Measurements from ENCODE around the gene ARHGAP35.
"Not testable (repeated sequence)": the region's sequence is repeated elsewhere in the genome, so short reads cannot be mapped to it uniquely, and the experiment has no call there.

The ARHGAP35 gene

DNA sequence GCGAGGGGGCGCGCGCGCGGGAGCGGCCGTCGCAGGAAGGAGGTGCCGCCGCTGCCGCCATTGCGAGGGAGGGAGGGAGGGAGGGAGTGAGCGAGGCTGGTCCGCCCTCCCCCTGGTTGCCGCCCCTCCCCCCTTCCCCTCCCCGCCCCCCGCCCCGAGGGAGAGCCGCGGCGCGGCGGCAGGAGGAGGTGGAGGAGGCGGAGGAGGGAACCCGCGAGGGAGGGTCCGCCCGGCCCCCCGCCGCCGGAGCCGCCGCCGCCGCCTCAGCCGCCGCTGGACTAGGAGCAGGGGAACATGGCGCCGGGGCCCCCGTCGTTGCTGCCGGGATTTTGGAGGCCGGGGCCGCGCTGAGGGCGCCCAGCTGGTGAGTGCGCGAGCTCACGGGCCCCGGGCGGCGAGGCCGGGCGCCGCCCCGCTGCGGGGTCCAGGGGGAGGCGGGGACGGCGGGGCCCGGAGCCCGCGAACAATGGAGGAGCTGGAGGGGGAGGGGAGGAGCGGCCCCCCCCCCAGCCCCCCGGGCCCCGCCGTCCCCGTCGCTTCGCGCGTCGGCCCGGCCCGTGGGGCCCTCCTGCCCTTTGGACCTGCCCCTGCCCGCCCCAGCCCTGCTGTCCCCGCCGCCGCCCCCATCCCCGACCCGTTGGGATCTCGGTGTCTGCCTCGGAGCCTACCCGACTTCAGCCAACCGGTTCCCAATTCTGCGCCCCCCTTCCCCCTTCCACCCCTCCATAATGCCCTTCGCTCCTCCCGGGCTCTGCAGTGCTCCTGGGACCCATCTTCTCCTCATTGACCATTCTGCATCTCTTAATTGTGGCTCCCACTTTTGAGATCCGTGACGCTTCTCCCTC is at the start of gene ARHGAP35:
TSS of gene ARHGAP35 (plus strand) at position 152 of the 845 bp plus-strand sequence. CDS start 57,679 bp downstream, outside the sequence.
- DNase-seq (ENCODE audit: low spot score), result no peak

DNA sequence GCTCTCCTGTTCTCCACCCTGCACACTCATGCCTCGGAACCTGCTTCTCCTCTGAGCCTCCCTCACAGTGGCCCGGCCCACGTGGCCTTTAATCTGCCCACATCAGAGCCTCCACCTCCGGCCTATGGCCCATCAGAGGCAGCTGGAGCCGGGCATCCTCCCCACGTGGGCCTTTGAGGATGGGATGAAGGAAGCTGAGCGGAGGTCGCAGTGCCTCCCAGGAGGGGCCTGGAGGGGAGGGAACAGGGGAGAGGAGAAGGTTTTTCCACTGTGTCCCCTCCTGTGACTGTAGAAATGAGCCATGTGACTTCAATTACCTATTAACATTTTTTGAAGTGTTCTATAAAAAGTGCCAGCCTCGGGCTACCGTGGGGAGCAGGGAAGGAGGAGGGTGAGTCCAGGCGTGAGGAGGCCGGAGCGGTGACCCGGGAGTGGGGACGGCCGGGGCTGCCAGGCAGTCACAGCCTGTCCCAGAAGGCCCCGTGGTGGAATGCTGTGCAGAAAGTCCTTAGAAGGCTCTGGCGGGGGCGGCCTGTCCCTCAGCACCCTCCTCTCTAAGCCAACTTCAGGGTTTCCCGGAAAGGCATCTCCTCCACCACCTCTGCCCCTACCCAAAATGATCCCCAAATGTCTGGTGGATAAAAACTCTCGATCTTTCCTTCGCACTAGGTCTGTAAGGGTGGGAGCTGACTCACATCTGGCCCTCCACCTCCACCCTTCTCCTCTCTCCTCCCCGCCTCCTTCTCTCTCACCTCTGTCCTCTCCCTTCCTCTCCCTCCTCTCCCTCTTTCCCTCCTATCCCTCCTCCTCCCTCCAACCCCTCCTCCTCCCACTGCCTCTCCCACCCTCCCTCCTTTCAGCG is 47.6 kb upstream of the ARHGAP35 start:
- no peak for DNase-seq (ENCODE audit: low spot score)

GRCh38 chr19:46813839-46814358 is 46.9 kb upstream of the ARHGAP35 start:
- DNase-seq (ENCODE audit: low spot score), result no peak

- DNase-seq (ENCODE audit: low spot score), result no peak
Observed at GRCh38 chr19:46815833-46816627, 44.8 kb upstream of the ARHGAP35 start.

DNA sequence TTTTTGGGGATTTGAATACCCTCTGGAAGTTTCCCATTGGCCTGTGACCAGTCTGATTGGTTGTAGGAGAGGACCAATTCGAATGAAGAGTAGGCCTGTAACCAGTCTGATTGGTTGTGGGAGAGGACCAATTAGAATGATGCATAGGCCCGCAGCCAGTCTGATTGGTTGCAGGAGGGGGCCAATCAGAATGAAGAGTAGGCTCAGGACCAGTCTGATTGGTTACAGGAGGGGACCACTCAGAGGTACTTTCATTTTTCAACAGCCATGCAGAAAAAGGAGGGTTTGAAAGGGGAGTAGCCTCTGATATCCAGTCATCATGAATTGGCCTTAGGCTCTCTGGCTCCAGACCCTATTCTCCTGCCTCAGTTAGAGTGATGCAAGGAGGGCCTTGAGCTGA is 42.0 kb upstream of the ARHGAP35 start:
- DNase-seq (ENCODE audit: low spot score), result no peak

DNA sequence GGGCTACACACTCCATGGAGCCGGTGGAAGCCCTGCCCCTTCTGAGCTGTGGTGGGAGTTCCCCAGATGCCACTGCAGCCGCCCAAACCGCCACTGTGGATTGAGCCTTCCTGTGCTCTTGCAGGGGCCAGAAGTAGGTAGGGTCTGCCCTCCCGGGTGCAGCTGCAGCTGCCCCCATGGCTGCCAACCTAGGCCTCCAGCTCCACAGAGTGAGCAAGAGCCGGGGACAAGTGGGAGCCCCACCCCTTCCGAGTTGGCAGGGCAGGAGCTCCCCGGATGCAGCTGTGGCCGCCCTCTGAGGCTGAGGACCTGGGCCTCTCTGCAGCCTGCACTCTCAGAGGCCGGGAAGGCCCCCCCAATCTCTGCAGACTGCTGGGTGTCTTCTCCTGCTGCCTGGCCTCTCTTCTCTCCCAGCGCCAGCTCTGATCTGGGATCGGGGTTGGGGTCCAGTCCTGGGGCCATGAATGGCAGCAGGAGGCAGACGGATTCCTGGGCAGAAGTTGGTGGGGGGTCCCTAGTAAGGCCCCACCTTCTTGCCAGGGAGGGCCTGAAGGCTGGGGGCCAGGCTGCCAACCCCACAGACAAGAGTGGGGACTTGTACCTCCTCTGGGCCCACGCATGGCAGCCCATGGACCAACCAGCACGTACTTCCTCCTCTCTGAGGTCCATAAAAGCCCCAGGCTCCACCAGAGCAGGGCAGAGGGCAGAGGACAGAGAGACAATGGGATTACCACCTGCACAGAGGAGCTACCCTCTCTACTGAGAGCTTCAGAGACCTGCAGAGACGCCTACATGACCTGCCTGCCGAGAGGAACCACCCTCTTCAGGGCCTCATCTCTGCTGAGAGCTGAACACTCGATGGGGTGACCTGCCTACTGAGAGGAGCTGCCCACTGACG is 39.0 kb upstream of the ARHGAP35 start:
- peak; percentile 55 for DNase-seq (ENCODE audit: low spot score)

DNA sequence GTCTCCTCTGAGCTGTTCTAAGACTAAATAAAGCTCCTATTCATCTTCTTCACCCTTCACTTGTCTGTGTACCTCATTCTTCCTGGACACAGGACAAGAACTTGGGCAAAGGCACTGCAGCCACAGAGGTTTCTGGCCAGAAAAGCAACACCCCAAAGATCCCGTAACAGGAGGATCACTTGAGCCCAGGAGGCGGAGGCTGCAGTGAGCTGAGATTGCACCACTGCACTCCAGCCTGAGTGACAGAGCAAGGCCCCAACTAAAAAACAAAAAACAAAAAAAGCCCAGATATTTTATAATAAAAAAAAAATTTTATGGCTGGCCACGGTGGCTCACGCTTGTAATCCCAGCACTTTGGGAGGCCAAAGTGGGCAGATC is 38.4 kb upstream of the ARHGAP35 start:
- not testable (repeated sequence) for DNase-seq (ENCODE audit: low spot score)

- no peak for DNase-seq (ENCODE audit: low spot score)
Observed at GRCh38 chr19:46823049-46823448, 37.7 kb upstream of the ARHGAP35 start.

DNA sequence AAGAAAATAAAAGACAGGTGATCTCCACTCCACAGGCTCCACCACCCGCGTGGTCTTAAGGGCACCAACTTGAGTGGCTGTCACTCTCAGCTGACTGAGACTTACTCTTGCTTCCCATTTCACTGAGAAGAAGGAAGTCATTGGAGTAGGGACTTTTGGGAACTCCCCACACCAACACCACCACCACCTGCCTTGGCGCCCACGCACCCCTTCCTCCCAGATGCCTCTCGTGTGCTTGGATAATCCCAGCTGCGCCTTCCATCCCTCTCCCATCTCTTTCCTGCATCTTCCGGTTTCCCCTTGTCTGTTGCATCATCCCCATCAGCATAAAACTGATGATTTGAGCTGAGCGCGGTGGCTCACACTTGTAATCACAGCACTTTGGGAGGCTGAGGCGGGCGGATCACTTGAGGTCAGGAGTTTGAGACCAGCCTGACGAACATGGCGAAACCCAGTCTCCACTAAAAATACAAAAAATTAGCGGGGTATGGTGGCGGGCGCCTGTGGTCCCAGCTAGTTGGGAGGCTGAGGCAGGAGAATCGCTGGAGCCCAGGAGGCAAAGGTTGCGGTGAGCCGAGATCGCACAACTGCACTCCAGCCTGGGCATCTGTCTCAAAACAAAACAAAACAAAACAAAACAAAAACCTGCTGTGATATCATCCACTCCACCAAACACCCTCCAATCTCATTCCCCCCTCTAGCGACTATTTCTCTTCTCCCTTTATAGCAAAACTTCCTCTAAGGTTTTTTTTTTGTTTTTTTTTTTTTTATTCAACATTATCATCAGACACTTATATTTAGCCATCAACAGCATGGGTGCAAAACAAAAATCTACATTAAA is 35.7 kb upstream of the ARHGAP35 start:
- DNase-seq (ENCODE audit: low spot score), result peak; percentile 18

- DNase-seq (ENCODE audit: low spot score), result no peak
Observed at GRCh38 chr19:46825731-46826055, 35.1 kb upstream of the ARHGAP35 start.

- no peak for DNase-seq (ENCODE audit: low spot score)
Observed at GRCh38 chr19:46828484-46828883, 32.3 kb upstream of the ARHGAP35 start.

DNA sequence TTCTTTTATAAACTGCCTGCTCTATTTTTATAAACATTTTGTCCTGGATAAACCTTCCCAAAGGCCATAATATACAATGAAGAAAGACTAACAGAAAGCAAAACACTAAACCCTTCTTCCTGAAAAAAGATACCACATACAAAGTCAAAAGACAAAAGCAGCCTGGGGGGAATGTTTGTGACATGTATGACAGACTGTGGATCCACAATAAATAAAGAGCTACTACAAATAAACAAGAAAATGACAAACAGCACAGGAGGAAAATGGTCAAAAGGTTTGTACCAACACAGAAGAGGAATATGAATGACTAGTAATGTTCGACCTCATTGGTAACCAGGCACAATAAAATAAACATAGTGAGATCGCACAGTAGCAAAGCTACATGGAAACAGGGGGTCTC is 29.9 kb upstream of the ARHGAP35 start:
- no peak for DNase-seq (ENCODE audit: low spot score)

DNA sequence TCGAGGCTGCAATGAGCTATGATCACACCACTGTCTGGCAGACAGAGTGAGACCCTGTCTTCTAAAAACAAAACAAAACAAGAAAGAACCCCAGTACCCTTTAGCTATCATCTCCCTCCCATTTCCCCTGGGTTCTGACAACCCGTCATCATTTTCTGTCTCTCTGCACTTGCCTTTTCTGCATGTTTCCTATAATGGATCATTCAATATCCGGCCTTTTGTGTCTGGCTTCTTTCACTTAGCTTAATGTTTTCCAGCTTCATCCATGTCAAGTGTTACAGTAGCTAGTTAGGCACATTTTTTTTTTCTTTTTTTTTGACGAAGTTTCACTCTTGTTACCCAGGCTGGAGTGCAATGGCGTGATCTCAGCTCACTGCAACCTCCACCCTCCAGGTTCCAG is 26.7 kb upstream of the ARHGAP35 start:
- no peak for DNase-seq (ENCODE audit: low spot score)

- no peak for DNase-seq (ENCODE audit: low spot score)
Observed at GRCh38 chr19:46834984-46835383, 25.8 kb upstream of the ARHGAP35 start.

GRCh38 chr19:46838160-46838559 is 22.6 kb upstream of the ARHGAP35 start:
- DNase-seq (ENCODE audit: low spot score), result no peak

DNA sequence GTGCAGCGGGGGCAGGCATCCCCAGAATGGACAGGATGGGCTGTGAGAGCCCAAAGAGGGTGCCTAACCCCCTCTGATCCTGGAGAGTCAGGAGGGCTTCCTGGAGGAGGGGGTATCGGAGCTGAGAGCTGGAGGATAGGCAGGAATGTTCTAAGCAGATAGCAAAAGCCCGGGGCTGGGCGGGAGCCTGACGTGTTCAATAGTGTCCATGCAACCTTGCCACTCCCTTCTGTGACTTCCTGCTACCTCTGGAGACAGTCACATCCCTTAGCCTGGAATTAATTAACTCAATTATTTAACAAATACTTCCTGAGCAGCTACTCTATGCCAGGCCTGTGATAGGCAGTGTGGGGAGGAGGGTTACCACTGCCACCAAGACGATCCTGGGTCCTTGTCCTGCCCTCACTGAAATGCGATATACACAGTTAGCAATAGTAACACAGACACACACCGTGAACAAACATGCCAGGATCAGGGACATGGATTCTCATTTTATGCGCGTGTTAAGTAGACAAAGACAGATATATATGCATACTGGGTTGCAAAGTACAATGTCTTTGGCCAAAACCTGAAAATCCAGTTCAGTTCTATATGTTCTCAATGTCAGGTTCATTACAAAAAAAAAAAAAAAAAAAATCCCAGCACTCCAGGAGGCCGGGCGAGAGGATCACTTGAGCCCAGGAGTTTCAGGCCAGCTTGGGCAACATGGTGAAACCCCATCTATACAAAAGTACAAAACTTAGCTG is 20.9 kb upstream of the ARHGAP35 start:
- no peak for DNase-seq (ENCODE audit: low spot score)

DNA sequence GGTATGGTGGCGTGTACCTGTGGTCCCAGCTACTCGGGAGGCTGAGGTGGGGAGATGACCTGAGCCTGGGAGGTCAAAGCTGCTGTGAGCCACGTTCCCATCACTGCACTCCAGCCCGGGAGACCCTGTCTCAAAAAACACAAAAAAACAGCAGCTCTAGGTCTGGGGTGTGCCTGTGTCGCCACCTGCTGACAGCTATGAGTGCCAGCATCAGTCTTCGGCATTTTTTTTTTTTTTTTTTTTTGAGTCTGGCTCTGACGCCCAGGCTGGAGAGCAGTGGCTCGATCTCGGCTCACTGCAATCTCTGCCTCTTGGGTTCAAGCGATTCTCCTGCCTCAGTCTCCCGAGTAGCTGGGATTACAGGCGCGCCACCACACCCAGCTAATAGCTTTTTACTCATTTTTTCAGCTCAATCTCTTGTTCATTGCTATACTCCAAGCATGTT is 20.3 kb upstream of the ARHGAP35 start:
- DNase-seq (ENCODE audit: low spot score), result peak; percentile 71

GRCh38 chr19:46841458-46842083 is 19.2 kb upstream of the ARHGAP35 start:
- DNase-seq (ENCODE audit: low spot score), result no peak

GRCh38 chr19:46842791-46843190 is 18.0 kb upstream of the ARHGAP35 start:
- DNase-seq (ENCODE audit: low spot score), result no peak

All from germinal center (tissue), 1 donor.